OCI-LY3 (cell line): ENCODE results near the gene ZNF391.
"Not testable (repeated sequence)": the region's sequence is repeated elsewhere in the genome, so short reads cannot be mapped to it uniquely, and the experiment has no call there.

Source experiments
- H2AFZ ChIP-seq: fragments of 200-600, 300-600 bp; shearing (Covaris generic); 2 replicates; pipeline ENCODE4 v1.6.0; 2014; ENCODE audit warnings: antibody characterized with exemption, low read depth, low read length
- H3K27ac ChIP-seq: fragments of 200-600, 300-600 bp; sonication (generic); 2 replicates; pipeline ENCODE4 v1.5.1; 2014; ENCODE audit warnings: mild to moderate bottlenecking, low read length, moderate library complexity, mixed read lengths
- H3K27me3 ChIP-seq: fragments of 200-600, 300-600 bp; sonication (generic); 2 replicates; pipeline ENCODE4 v1.6.1; 2014; ENCODE audit warnings: low read depth, low read length, mixed read lengths
- H3K36me3 ChIP-seq: fragments of 200-600, 300-600 bp; sonication (generic); replicated peaks from 2 replicates; pipeline ENCODE3; 2014; ENCODE audit warnings: low read depth, low read length, mixed read lengths
- H3K4me1 ChIP-seq: fragments of 300-600, 200-600 bp; sonication (generic); 2 replicates; pipeline ENCODE4 v1.6.1; 2014; ENCODE audit warnings: low read length, mixed read lengths
- H3K4me2 ChIP-seq: fragments of 200-600, 300-600 bp; sonication (generic); 2 replicates; pipeline ENCODE4 v1.6.1; 2014; ENCODE audit warnings: low read length, mixed read lengths
- H3K4me3 ChIP-seq: fragments of 300-600, 200-600 bp; sonication (generic); 2 replicates; pipeline ENCODE4 v1.5.1; 2014; ENCODE audit warnings: antibody characterized with exemption, mild to moderate bottlenecking, low read length, moderate library complexity
- H3K79me2 ChIP-seq: fragments of 300-600, 200-600 bp; shearing (Covaris generic); 2 replicates; pipeline ENCODE4 v1.6.1; 2014; ENCODE audit warnings: mild to moderate bottlenecking, low read length, mixed read lengths
- H3K9ac ChIP-seq: fragments of 300-600, 200-600 bp; shearing (Covaris generic); 2 replicates; pipeline ENCODE4 v1.6.0; 2014; ENCODE audit warnings: mild to moderate bottlenecking, low read length, moderate library complexity
- H3K9me3 ChIP-seq: fragments of 200-600, 300-600 bp; shearing (Covaris generic); 2 replicates; pipeline ENCODE4 v1.6.1; 2014; ENCODE audit warnings: low read length, mixed read lengths; ENCODE audit not compliant: insufficient read depth
- H4K20me1 ChIP-seq: fragments of 200-600, 300-600 bp; sonication (generic); 2 replicates; pipeline ENCODE4 v1.6.1; 2016; ENCODE audit warnings: low read length, mixed read lengths; ENCODE audit not compliant: insufficient read depth
- EZH2phosphoT487 ChIP-seq: fragments of 200-600 bp; shearing (Covaris generic); IDR thresholded peaks from 2 replicates; pipeline ENCODE4 v1.6.1; 2018; ENCODE audit warnings: antibody characterized with exemption, mixed run types, low read depth
- TF ChIP-seq, protein P1 (sequence below): fragments of 200-600, 300-600 bp; sonication (generic); IDR thresholded peaks from 2 replicates; pipeline ENCODE4 v1.5.1; 2014; ENCODE audit warnings: antibody characterized with exemption, low read length, low read depth

ZNF391 gene

DNA sequence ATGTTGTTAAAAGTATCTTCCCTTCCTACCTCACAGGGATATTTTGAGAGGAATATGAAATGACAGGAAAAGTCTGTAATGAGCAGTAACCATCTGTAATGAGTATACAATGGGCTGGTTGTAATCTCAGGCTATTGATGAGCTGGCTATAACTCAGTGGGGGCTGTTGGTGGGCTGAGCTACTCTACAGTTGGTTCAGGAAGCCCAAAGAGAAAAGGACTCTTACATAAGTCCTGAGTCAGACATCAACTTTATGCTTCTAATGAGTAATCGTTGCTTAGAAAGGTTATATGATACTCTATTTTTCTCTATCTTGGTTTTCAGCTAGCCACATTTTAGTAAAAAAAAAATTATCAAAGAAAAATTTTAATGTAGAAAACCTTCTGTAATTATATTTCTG is 26.4 kb downstream of the ZNF391 start:
- H4K20me1 ChIP-seq = no peaks in the 10 kb centered on the region
- H3K4me2 ChIP-seq = no peak overlapping the region
- no peaks in the 10 kb centered on the region for H3K9me3 ChIP-seq

DNA sequence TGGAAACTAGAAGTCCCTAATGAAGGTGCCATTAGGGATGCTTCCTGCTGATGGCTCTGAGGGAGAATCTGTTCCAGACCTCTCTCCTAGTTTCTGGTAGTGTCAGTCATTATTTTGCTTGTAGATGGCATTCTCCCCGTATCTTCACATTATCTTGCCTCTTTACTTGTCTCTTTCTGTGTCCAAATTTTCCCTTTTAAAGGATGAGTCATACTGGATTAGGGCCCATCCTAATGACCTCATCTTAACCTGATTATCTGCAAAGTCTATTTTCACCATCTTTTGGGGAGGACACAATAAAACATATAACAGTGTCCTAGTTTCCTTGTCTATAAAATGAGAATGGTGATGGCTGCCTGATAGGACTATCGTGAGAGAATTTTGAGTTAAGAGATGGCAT is 27.3 kb downstream of the ZNF391 start:
- H3K79me2 ChIP-seq = no peaks in the 10 kb centered on the region
- no peaks in the 10 kb centered on the region for H3K4me1 ChIP-seq
- H3K36me3 ChIP-seq = no peaks in the 10 kb centered on the region
- H3K4me3 ChIP-seq = no peak overlapping the region
- no peaks in the 10 kb centered on the region for H3K9me3 ChIP-seq
- TF ChIP-seq EZH2phosphoT487 = no peak
- TF ChIP-seq, protein P1, sequence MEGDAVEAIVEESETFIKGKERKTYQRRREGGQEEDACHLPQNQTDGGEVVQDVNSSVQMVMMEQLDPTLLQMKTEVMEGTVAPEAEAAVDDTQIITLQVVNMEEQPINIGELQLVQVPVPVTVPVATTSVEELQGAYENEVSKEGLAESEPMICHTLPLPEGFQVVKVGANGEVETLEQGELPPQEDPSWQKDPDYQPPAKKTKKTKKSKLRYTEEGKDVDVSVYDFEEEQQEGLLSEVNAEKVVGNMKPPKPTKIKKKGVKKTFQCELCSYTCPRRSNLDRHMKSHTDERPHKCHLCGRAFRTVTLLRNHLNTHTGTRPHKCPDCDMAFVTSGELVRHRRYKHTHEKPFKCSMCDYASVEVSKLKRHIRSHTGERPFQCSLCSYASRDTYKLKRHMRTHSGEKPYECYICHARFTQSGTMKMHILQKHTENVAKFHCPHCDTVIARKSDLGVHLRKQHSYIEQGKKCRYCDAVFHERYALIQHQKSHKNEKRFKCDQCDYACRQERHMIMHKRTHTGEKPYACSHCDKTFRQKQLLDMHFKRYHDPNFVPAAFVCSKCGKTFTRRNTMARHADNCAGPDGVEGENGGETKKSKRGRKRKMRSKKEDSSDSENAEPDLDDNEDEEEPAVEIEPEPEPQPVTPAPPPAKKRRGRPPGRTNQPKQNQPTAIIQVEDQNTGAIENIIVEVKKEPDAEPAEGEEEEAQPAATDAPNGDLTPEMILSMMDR = no peak
- no peak overlapping the region for H2AFZ ChIP-seq
- H3K9ac ChIP-seq = no peak overlapping the region
- no peak overlapping the region for H3K27ac ChIP-seq
- H3K27me3 ChIP-seq = no peaks in the 10 kb centered on the region
- H4K20me1 ChIP-seq = no peaks in the 10 kb centered on the region
- no peak overlapping the region for H3K4me2 ChIP-seq

More for the DNA sequence above, 26.4 kb downstream of the ZNF391 start:
- H3K27me3 ChIP-seq = no peaks in the 10 kb centered on the region
- no peak overlapping the region for H2AFZ ChIP-seq
- TF ChIP-seq, protein P1 = no peak
- no peaks in the 10 kb centered on the region for H3K79me2 ChIP-seq
- H3K36me3 ChIP-seq = no peaks in the 10 kb centered on the region
- H3K9ac ChIP-seq = no peak overlapping the region
- no peak overlapping the region for H3K27ac ChIP-seq
- no peak overlapping the region for H3K4me3 ChIP-seq
- no peaks in the 10 kb centered on the region for H3K4me1 ChIP-seq

DNA sequence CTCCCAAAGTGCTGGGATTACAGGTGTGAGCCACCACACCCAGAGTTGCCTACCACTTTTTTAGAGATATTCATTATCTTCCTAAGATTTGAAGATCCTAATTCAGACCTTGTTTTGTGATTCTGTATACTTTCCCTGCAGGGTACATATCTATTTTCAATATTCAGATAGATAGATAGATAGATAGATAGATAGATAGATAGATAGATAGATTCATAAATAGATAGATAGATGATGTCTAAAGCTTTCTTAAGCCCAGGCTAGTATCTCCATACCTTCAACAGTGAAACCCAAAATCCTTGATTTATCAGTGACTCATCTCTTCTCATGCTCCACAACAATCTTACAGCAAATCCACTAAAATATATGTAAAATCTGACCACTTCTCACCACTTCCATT is 30.8 kb downstream of the ZNF391 start:
- Histone ChIP-seq H2AFZ (no peak overlapping the region), H4K20me1 (no peaks in the 10 kb centered on the region)
- TF ChIP-seq EZH2phosphoT487 = no peak
- TF ChIP-seq, protein P1 = no peak

DNA sequence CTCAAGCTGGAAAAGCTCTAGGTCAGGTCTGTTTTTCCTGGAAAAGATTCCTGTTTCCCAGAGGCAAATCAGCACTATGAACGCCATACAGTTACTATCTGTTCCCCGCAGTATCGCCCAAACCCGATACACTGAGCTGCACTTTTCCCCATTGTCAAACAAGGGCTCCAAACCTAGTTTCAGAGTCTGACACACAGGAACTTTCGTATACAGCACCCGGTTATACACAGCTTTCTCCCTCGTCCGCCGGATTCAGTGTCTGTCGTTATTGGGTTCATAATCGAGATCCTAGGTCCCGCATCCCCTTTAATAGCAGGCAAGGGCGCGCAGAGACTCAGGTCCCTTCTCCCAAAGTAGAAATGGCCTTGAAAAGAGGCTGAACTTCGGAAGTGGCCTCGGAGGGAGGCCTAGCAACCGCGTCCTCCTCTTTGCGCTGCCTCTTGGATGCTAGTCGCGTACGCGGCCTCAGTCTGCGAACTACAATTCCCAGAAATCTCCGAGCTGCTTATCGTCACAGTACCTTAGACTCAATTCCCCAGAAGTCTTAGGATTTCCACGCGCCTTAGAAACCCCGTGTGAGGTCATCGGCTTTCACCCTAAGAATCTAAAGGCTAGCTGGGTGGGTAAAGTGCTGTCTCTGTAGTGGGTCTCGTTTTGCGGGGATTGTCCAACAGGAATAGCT is 34.2 kb downstream of the ZNF391 start:
- Histone ChIP-seq H3K4me2 (no peak overlapping the region), H3K4me3 (no peak overlapping the region), H3K36me3 (no peaks in the 10 kb centered on the region), H3K27ac (no peak overlapping the region), H2AFZ (no peak overlapping the region), H3K9me3 (no peaks in the 10 kb centered on the region), H4K20me1 (no peaks in the 10 kb centered on the region), H3K4me1 (no peaks in the 10 kb centered on the region), H3K79me2 (no peaks in the 10 kb centered on the region), H3K9ac (no peak overlapping the region), H3K27me3 (no peaks in the 10 kb centered on the region)
- no peak for TF ChIP-seq EZH2phosphoT487
- TF ChIP-seq, protein P1 = no peak

More for the DNA sequence above, 30.8 kb downstream of the ZNF391 start:
- Histone ChIP-seq H3K4me2 (no peak overlapping the region), H3K9ac (no peak overlapping the region), H3K36me3 (no peaks in the 10 kb centered on the region), H3K79me2 (no peaks in the 10 kb centered on the region), H3K27me3 (no peaks in the 10 kb centered on the region), H3K9me3 (no peaks in the 10 kb centered on the region), H3K27ac (no peak overlapping the region), H3K4me1 (no peaks in the 10 kb centered on the region), H3K4me3 (no peak overlapping the region)

DNA sequence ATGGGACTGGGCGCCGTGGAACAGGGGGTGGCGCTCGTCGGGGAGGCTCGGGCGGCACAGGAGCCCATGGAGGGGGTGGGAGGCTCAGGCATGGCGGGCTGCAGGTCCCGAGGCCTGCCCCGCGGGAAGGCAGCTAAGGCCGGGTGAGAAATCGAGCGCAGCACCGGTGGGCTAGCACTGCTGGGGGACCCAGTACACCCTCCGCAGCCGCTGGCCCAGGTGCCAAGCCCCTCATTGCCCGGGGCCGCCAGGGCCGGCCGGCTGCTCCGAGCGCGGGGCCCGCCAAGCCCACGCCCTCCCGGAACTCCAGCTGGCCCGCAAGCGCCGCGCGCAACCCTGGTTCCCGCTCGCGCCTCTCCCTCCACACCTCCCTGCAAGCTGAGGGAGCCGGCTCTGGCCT is 36.3 kb downstream of the ZNF391 start:
- not testable (repeated sequence) for H3K27ac ChIP-seq, H3K27me3 ChIP-seq, H4K20me1 ChIP-seq, H3K9ac ChIP-seq, H3K36me3 ChIP-seq, H3K9me3 ChIP-seq, H3K4me3 ChIP-seq, H3K79me2 ChIP-seq, H3K4me1 ChIP-seq, H3K4me2 ChIP-seq, H2AFZ ChIP-seq
